Measurements from ENCODE around the gene TCEA3.
A peak's percentile ranks its signal among the peaks of the same experiment; 100 is the strongest.
"Not testable (repeated sequence)": the region's sequence is repeated elsewhere in the genome, so short reads cannot be mapped to it uniquely, and the experiment has no call there.

TCEA3 gene

GRCh38 chr1:23387494-23387893 is 37.1 kb downstream of the TCEA3 start:
- no peak for DNase-seq

- DNase-seq, result no peak
These were observed 39.4 kb downstream of the TCEA3 start for GRCh38 chr1:23385119-23385621.

GRCh38 chr1:23384312-23385058 is 40.1 kb downstream of the TCEA3 start:
- DNase-seq, result peak; percentile 39 to 73

- DNase-seq, result no peak
These were observed 40.8 kb downstream of the TCEA3 start for GRCh38 chr1:23383577-23384311.

- peak in 1 of 2 donors; percentile 13 for DNase-seq
These were observed 43.2 kb downstream of the TCEA3 start for GRCh38 chr1:23381233-23381885.

GRCh38 chr1:23380719-23381118 is 43.8 kb downstream of the TCEA3 start:
- no peak for DNase-seq

- not testable (repeated sequence) for DNase-seq
These were observed 44.3 kb downstream of the TCEA3 start for GRCh38 chr1:23380236-23380635.

- peak in 1 of 2 donors; percentile 42 for DNase-seq
These were observed 47.4 kb downstream of the TCEA3 start for GRCh38 chr1:23376890-23377811.

GRCh38 chr1:23374079-23374735 is 50.3 kb downstream of the TCEA3 start:
- DNase-seq, result not testable (repeated sequence)

- DNase-seq, result peak; percentile 44 to 80
These were observed 52.3 kb downstream of the TCEA3 start for GRCh38 chr1:23371987-23372880.

GRCh38 chr1:23370709-23371584 is 53.6 kb downstream of the TCEA3 start:
- no peak for DNase-seq

- no peak for DNase-seq
These were observed 54.2 kb downstream of the TCEA3 start for GRCh38 chr1:23370330-23370708.

GRCh38 chr1:23369335-23370013 is 55.1 kb downstream of the TCEA3 start, which contains the start of gene ZNF436:
TSS of gene ZNF436 (minus strand) at chr1:23369836. CDS start at chr1:23368005, 1,831 bp downstream.
- DNase-seq, result peak; percentile 42 to 52

- peak; percentile 92 to 93 for DNase-seq
These were observed 55.8 kb downstream of the TCEA3 start for GRCh38 chr1:23368562-23369334.

- peak; percentile 96 to 99 for DNase-seq
These were observed 56.6 kb downstream of the TCEA3 start for GRCh38 chr1:23367791-23368561.

- no peak for DNase-seq
These were observed 57.1 kb downstream of the TCEA3 start for GRCh38 chr1:23367451-23367790.

GRCh38 chr1:23366598-23366997 is 58.0 kb downstream of the TCEA3 start:
- DNase-seq, result no peak
